Fibroblast of skin of right quadriceps (primary cell): ENCODE results near the gene PKD2.
"Not testable (repeated sequence)": the region's sequence is repeated elsewhere in the genome, so short reads cannot be mapped to it uniquely, and the experiment has no call there.

Experiments used
- DNase-seq: peaks from one replicate; pipeline ENCODE4 v3.0.0-alpha.2; 2013

PKD2 gene

DNA sequence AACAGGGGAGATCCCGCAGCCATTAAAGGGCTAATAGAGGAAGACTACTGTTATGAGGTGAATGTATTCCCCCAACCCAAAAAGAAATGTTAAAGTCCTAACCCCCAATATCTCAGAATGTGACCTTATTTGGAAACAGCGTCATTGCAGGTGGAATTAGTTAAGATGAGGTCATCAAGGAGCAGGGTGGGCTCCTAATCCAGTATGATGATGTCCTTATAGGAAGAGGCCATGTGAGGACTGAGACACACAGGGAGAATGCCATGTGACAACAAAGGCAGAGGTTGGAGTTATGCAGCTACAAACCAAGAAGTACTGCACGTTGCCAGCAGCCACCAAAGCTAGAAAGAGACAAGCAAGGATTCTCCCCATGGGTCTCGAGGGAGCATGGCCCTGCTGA lies 17.7 kb upstream of the PKD2 start:
- no peak for DNase-seq

DNA sequence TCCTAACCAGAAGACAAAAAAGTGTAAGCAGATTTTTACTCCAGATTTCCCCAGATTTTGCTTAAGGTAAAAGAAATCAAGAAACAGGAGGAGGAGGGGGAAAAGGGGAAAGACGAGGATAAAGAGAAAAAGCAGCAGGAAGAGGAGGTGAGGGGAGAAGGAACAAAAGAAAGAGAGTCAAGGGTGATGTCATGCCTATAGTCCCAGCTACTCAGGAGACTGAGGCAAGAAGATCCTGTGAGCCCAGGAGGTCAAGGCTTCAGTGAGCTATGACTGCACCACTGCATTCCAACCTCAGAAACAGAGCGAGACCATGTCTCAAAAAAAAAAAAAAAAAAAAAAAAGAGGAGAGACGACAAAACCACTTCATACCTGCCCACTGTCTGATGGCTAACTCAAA lies 12.0 kb upstream of the PKD2 start:
- DNase-seq = no peak

GRCh38 chr4:87999191-87999691 lies 8.2 kb upstream of the PKD2 start:
- DNase-seq = not testable (repeated sequence)

GRCh38 chr4:88001871-88002270 lies 5.6 kb upstream of the PKD2 start:
- DNase-seq = no peak

GRCh38 chr4:88002786-88003185 lies 4.6 kb upstream of the PKD2 start:
- DNase-seq = peak; percentile 40

DNA sequence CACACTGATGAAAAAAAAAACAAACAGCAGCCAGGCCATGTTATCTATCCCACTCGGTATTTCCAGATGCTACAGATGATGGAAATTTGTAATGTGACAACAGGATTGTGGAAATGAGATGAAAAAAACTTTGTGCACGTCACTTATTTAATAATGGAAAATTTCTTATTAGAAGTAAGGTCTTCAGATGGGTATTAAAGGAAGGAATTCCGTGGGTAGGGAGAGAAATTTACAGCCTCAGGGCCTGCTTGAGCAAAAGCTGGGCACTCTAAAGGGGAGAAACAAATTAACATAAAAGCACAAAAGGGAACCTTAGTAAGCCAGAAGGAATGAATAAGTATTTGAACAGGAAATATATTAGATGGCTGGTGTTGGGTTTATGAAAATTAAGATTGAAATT lies 4.2 kb upstream of the PKD2 start:
- DNase-seq = no peak

GRCh38 chr4:88005076-88005475 lies 2.4 kb upstream of the PKD2 start:
- peak; percentile 86 for DNase-seq

DNA sequence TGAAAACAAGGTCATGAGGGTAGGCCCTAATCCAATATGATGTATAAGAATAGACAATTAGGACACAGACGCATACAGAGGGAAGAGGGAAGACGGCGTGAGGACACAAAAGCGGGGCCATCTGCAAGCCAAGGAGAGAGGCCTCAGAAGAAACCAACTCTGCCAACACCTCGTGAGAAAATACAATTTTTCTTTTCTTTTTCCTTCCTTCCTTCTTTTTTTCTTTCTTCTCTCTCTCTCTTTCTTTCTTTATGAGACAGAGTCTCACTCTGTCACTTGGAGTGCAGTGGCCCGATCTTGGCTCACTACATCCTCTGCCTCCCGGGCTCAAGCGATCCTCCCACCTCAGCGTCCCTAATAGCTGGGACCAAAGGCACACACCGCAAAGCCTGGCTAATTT lies 1.5 kb upstream of the PKD2 start:
- DNase-seq = no peak

GRCh38 chr4:88006956-88007303 lies 505 bp upstream of the PKD2 start:
- DNase-seq = no peak

DNA sequence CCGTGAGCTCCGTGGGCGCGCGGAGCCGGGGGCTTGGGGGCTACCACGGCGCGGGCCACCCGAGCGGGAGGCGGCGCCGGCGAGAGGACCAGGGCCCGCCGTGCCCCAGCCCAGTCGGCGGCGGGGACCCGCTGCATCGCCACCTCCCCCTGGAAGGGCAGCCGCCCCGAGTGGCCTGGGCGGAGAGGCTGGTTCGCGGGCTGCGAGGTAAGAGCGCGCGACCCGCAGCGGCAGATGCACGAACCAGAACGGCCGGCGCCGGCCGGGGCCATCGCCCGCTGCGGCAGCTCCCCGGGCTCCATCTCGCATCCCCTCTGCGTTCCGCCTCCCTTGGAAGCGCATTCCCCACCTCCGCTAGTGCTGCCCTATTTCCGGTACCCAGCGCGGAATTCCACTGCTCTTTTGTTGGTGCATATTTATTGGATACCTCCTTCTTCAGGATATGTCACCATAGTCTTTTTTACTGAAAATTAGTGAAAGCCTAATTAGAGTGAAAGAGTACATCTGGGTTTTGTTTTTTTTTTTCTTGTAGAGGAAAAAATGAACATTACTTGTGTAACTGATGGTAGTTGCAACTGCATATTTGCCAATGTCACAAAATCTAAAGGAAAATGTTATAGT lies 797 bp downstream of the PKD2 start:
- DNase-seq = peak; percentile 57

- peak; percentile 28 for DNase-seq
Measured at GRCh38 chr4:88008743-88009171, 1.3 kb downstream of the PKD2 start.

- DNase-seq = no peak
Measured at GRCh38 chr4:88009871-88010270, 2.4 kb downstream of the PKD2 start.

DNA sequence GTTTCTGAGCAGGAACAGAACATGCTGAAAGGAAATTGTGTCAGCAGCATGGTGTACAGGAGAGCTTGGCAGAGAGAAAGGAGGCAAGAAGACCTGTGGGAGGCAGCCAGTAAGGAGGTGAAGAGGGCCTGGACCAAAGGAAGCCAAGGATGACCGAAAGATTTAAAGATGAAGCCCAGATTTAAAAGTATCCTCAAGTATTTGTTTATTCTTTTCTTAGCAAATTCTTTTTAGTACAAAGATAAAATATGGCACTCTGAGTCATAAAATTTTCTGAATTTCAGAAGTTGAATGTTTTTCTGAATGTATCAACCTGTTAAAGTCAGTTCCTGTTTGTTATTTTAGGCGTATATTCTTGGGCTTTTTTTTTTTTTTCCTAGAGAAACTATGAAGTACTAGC lies 3.5 kb downstream of the PKD2 start:
- DNase-seq = no peak

DNA sequence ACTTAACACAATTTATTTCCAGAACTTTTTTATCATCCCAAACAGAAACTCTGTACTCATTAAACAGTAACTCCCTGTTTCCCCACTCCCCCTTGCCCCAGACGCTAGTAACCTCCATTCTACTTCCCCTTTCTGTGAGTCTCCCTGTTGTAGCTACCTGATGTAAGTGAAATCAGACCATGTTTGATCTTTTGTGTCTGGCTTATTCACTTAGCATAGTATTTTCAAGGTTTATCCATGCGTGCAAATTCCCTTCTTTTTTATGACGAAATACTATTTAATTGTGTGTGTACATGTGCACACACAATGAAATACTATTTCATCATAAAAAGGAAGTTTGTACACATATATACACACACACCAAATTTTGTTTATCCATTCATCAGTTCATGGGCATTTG lies 5.2 kb downstream of the PKD2 start:
- no peak for DNase-seq

DNA sequence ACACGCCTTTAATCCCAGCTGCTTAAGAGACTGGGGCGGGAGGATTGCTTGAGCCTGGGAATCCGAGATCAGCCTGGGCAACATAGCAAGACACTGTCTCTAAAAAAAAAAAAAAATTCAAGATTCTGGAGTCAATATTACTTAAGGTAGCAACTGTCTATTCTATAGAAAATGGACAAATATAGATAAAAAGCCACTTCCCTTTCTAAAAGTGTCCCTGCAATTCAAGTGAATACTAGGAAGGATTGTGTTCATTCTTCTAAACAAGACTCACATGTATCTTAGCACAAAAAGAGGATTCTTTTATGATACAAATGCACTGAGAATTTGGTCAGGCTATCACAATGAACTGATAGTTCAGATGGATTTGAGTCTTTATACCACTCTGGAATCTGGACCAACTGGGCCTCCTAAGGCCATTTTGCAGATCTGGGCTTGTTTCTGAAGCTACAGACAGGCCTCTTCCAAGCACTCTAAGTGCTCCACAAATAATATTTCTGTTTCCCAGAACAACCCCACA lies 7.0 kb downstream of the PKD2 start:
- DNase-seq = no peak

GRCh38 chr4:88015659-88016295 lies 8.3 kb downstream of the PKD2 start:
- no peak for DNase-seq

DNA sequence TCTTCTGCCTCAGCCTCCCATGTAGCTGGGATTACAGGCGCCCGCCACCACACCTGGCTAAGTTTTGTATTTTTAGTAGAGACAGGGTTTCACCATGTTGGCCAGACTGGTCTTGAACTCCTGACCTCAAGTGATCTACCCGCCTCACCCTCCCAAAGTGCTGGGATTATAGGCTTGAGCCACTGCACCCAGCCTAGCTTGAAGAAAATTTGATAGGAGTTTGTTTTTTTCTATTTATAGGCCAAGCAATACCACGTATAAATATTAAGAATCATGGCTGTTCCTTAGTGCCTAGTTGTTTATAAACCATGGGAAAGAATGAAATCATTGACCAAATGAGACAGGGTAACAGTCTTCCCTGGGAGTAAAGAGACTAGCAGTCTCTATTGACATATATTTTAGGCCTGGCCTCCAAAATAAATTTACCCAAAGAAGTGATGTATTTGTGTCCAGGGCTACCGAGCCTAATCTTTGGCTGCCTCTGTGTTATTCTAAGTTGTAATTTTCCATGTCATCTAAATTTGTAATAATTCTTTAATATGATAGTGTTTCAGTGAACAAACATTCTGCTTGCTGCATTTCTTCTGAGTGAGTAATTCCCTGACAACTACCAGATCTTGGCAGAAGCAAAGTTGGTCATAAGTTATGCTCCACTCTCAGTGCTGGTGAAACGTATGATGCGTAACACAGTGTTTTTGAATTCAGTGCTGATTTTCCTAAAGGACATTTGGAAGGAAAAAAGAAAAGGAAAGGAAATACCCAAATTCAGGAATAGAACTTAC lies 10.3 kb downstream of the PKD2 start:
- DNase-seq = peak; percentile 95

GRCh38 chr4:88018466-88018865 lies 11.0 kb downstream of the PKD2 start:
- DNase-seq = peak; percentile 38

DNA sequence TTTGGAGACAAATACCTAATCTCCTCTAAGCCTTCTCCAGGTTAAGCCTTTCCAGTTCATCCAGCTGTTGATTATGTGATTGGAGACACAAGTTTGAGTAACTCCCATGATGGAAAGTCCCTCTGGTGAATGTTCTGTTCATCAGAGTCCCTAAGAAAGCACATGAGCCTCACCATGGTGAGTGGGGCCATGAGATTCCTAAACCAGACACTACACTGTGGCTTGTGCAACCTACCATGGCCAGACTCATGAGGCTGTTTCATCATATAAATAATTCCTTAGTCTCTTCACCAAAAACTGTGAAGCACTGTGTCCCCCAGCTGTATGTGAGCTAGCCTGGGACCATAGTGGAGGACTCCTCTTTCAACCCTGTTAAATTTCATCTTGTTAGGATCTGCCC lies 14.4 kb downstream of the PKD2 start:
- DNase-seq = no peak

GRCh38 chr4:88022289-88022688 lies 14.9 kb downstream of the PKD2 start:
- no peak for DNase-seq

- not testable (repeated sequence) for DNase-seq
Measured at GRCh38 chr4:88025868-88026661, 18.6 kb downstream of the PKD2 start.

DNA sequence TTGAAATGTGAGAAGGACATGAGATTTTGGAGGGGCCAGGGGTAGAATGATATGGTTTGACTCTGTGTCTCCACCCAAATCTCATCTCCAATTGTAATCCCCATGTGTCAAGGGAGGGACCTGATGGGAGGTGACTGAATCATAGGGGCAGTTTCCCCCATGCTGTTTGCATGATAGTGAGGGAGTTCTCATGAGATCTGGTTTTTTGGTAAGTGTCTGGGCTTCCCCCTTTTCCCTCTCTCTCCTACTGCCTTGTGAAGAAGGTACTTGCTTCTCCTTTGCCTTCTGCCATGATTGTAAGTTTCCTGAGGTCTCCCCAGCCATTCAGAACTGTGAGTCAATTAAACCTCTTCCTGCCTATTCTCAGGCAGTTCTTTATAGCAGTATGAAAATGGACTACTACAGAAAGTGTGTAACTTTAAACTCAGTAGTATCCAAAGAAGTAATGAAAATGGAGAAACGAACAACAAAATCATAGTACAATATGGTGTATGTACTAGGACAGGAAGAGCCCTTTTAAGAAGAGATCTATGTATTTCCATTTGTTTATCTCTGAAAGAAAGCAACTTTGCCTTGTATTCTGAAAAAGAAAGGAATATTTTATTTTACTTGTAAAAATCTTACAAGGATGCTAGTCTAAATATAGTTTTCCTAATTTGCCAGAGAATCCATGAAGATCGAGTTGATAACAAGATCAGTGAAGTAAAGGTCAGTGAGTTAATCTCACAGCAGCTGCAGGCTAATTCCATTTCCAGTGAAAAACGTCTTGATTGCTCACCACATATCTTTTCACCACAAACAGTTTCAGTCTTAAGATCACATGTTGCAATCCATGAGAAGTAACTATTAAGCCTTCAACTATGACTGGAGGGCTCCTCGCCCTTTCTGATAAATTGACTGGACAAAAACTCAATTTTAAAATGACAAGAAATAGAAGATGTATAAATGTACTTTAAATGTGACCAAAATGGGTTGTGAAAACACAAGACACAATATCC lies 20.5 kb downstream of the PKD2 start:
- DNase-seq = peak; percentile 89
